H9 (cell line): Measurements from ENCODE around the gene MAPK13. TPM values are rescaled to one million over a fixed set of nuclear protein-coding genes. Genes with fewer than 3 reads are reported as not detected.

Experiments
- DNase-seq: peaks from one replicate; pipeline ENCODE4 v3.0.0-alpha.2; 2017
- H2AFZ ChIP-seq: one replicate; pipeline ENCODE4 v1.6.1; 2013; ENCODE audit warnings: mild to moderate bottlenecking, low read length, control low read depth, moderate library complexity
- H2AK5ac ChIP-seq: 2 replicates; pipeline ENCODE4 v1.6.1; 2013; ENCODE audit warnings: low read length, control low read depth, mixed read lengths; ENCODE audit not compliant: insufficient read length
- H2BK120ac ChIP-seq: one replicate; pipeline ENCODE4 v1.6.1; 2013; ENCODE audit warnings: low read depth, mild to moderate bottlenecking, low read length, control low read depth, inconsistent platforms; ENCODE audit not compliant: poor library complexity, severe bottlenecking
- H2BK12ac ChIP-seq: 2 replicates; pipeline ENCODE4 v1.6.1; 2013; ENCODE audit warnings: low read length, control low read depth, mixed read lengths, low read depth; ENCODE audit not compliant: insufficient read length
- H2BK15ac ChIP-seq: 2 replicates; pipeline ENCODE4 v1.6.1; 2013; ENCODE audit warnings: low read depth, low read length, control low read depth
- H2BK20ac ChIP-seq: one replicate; pipeline ENCODE4 v1.6.1; 2013; ENCODE audit warnings: low read depth, mild to moderate bottlenecking, low read length, control low read depth, inconsistent platforms; ENCODE audit not compliant: poor library complexity, severe bottlenecking
- H2BK5ac ChIP-seq: 2 replicates; pipeline ENCODE4 v1.6.1; 2013; ENCODE audit warnings: low read length, control low read depth, mixed read lengths; ENCODE audit not compliant: insufficient read length
- H3K14ac ChIP-seq: 2 replicates; pipeline ENCODE4 v1.6.1; 2013; ENCODE audit warnings: low read length, control low read depth; ENCODE audit not compliant: insufficient read depth
- H3K18ac ChIP-seq: 2 replicates; pipeline ENCODE4 v1.6.1; 2013; ENCODE audit warnings: low read depth, mild to moderate bottlenecking, mixed read lengths, low read length, control low read depth; ENCODE audit not compliant: insufficient read length
- H3K23ac ChIP-seq: 2 replicates; pipeline ENCODE4 v1.6.1; 2013; ENCODE audit warnings: low read length, control low read depth, mixed read lengths, low read depth; ENCODE audit not compliant: insufficient read length
- H3K23me2 ChIP-seq: 2 replicates; pipeline ENCODE4 v1.6.1; 2013; ENCODE audit warnings: low read depth, mild to moderate bottlenecking, mixed read lengths, low read length, control low read depth; ENCODE audit not compliant: insufficient read length, poor library complexity, severe bottlenecking
- H3K27ac ChIP-seq: 2 replicates; pipeline ENCODE4 v1.5.1; 2013; ENCODE audit warnings: low read length, control low read depth, mixed read lengths, low read depth; ENCODE audit not compliant: insufficient read length
- H3K27me3 ChIP-seq: 2 replicates; pipeline ENCODE4 v1.6.1; 2013; ENCODE audit warnings: low read length, control low read depth, inconsistent platforms; ENCODE audit not compliant: insufficient read depth
- H3K4ac ChIP-seq: 2 replicates; pipeline ENCODE4 v1.6.1; 2013; ENCODE audit warnings: low read depth, mild to moderate bottlenecking, control low read depth, inconsistent platforms, low read length, moderate library complexity
- H3K4me1 ChIP-seq: 2 replicates; pipeline ENCODE4 v1.6.1; 2013; ENCODE audit warnings: low read length, control low read depth, inconsistent platforms; ENCODE audit not compliant: insufficient read depth
- H3K4me2 ChIP-seq: 2 replicates; pipeline ENCODE4 v1.6.1; 2013; ENCODE audit warnings: low read length, control low read depth, mixed read lengths; ENCODE audit not compliant: insufficient read length, insufficient read depth
- H3K56ac ChIP-seq: 2 replicates; pipeline ENCODE4 v1.6.1; 2013; ENCODE audit warnings: low read depth, mild to moderate bottlenecking, mixed read lengths, low read length, control low read depth; ENCODE audit not compliant: insufficient read length
- H3K79me1 ChIP-seq: 2 replicates; pipeline ENCODE4 v1.6.1; 2013; ENCODE audit warnings: low read depth, mild to moderate bottlenecking, moderate library complexity, low read length, control low read depth, inconsistent platforms; ENCODE audit not compliant: insufficient read depth, poor library complexity, severe bottlenecking
- H3K79me2 ChIP-seq: 2 replicates; pipeline ENCODE4 v1.6.1; 2013; ENCODE audit warnings: low read length, control low read depth, inconsistent platforms; ENCODE audit not compliant: insufficient read depth
- H3K9ac ChIP-seq: 2 replicates; pipeline ENCODE4 v1.6.1; 2013; ENCODE audit warnings: low read length, control low read depth, mixed read lengths; ENCODE audit not compliant: insufficient read length; ENCODE audit errors: extremely low read depth
- H3K9me3 ChIP-seq: one replicate; pipeline ENCODE4 v1.6.1; 2013; ENCODE audit warnings: low read depth, low read length, inconsistent platforms; ENCODE audit not compliant: control insufficient read depth
- H3T11ph ChIP-seq: one replicate; pipeline ENCODE4 v1.6.1; 2013; ENCODE audit warnings: mild to moderate bottlenecking, low read length, control low read depth, inconsistent platforms
- H4K20me1 ChIP-seq: one replicate; pipeline ENCODE4 v1.6.1; 2013; ENCODE audit not compliant: control insufficient read depth, insufficient read length, insufficient read depth
- H4K5ac ChIP-seq: 2 replicates; pipeline ENCODE4 v1.6.1; 2013; ENCODE audit warnings: low read depth, mild to moderate bottlenecking, mixed read lengths, low read length, control low read depth; ENCODE audit not compliant: insufficient read length
- H4K8ac ChIP-seq: replicated peaks from 2 replicates; pipeline ENCODE4 v1.6.1; 2013; ENCODE audit warnings: low read length, control low read depth, mixed read lengths, low read depth; ENCODE audit not compliant: insufficient read length
- H4K91ac ChIP-seq: 2 replicates; pipeline ENCODE4 v1.6.1; 2013; ENCODE audit warnings: low read depth, mild to moderate bottlenecking, moderate library complexity, mixed read lengths, low read length, control low read depth; ENCODE audit not compliant: insufficient read length
- H3K27ac Mint-ChIP-seq, 3 experiments: 2 replicates in 2 of 3; 3 replicates in 1 of 3; pipeline ENCODE4 v1.8.0; 2020 to 2021; ENCODE audit warnings: mixed read lengths in 3 of 3, mild to moderate bottlenecking in 1 of 3, moderate library complexity in 1 of 3
- H3K27me3 Mint-ChIP-seq: 2 replicates; pipeline ENCODE4 v1.8.0; 2021; ENCODE audit warnings: low read depth, mild to moderate bottlenecking, moderate library complexity, mixed read lengths
- H3K36me3 Mint-ChIP-seq, 3 experiments: 2 replicates in 2 of 3; 3 replicates in 1 of 3; pipeline ENCODE4 v1.8.0; 2020 to 2021; ENCODE audit warnings: low read depth in 3 of 3, mixed read lengths in 3 of 3; ENCODE audit not compliant: insufficient read depth in 1 of 3
- H3K4me1 Mint-ChIP-seq, 2 experiments: 2 replicates each; pipeline ENCODE4 v1.8.0; 2020; ENCODE audit warnings: mixed read lengths in 2 of 2
- H3K4me3 Mint-ChIP-seq, 2 experiments: 2 replicates in 1 of 2; 3 replicates in 1 of 2; pipeline ENCODE4 v1.8.0; 2020 to 2021; ENCODE audit warnings: mild to moderate bottlenecking in 2 of 2, mixed read lengths in 2 of 2, moderate library complexity in 1 of 2
- H3K9me3 Mint-ChIP-seq, 2 experiments: 2 replicates in 1 of 2; 3 replicates in 1 of 2; pipeline ENCODE4 v1.8.0; 2020; ENCODE audit warnings: mild to moderate bottlenecking in 2 of 2, mixed read lengths in 2 of 2, moderate library complexity in 1 of 2
- CTCF ChIP-seq: fragments of 200-600 bp; sonication (generic); conservative IDR thresholded peaks from 3 replicates; pipeline ENCODE4 v1.8.0; 2021; ENCODE audit warnings: antibody characterized with exemption, mild to moderate bottlenecking
- total RNA-seq: library from RNA; stranded (reverse); gene quantifications from 2 replicates; pipeline ENCODE4 v1.2.1, GENCODE V29; 2021

MAPK13 gene
- total RNA-seq, 1 experiment from 2014 or later = 18.9 TPM

GRCh38 chr6:36184311-36184710, 54.0 kb downstream of the MAPK13 start:
- Mint-ChIP-seq H3K4me3 (no peak overlapping the region), H3K27me3 (peaks cover 2% of the 10 kb centered on the region), H3K36me3 (peaks cover 0 to 3% (median 0%) of the 10 kb centered on the region in 3 experiments; a peak in 2 of 7 replicates), H3K9me3 (no peaks in the 10 kb centered on the region; a peak in 1 of 5 replicates), H3K4me1 (peaks cover 0 to 4% of the 10 kb centered on the region in 2 experiments; a peak in 1 of 4 replicates), H3K27ac (no peak overlapping the region)
- Histone ChIP-seq H3K27me3 (no peaks in the 10 kb centered on the region), H4K8ac (no peak overlapping the region), H3K56ac (no peak overlapping the region), H4K5ac (no peak overlapping the region), H3K14ac (no peak overlapping the region), H3K9me3 (no peaks in the 10 kb centered on the region), H3K4me1 (no peaks in the 10 kb centered on the region), H3K23ac (no peak overlapping the region), H3K79me1 (no peaks in the 10 kb centered on the region), H2BK12ac (no peak overlapping the region), H3K18ac (no peak overlapping the region), H3K4me2 (no peak overlapping the region), H2BK15ac (no peak overlapping the region), H4K91ac (no peak overlapping the region), H2BK20ac (no peak overlapping the region), H3K23me2 (no peaks in the 10 kb centered on the region), H2BK120ac (no peak overlapping the region), H3K9ac (no peak overlapping the region), H2AFZ (no peak overlapping the region), H3K79me2 (no peaks in the 10 kb centered on the region), H2AK5ac (no peak overlapping the region), H4K20me1 (no peaks in the 10 kb centered on the region), H2BK5ac (no peak overlapping the region), H3K27ac (no peak overlapping the region), H3T11ph (no peak overlapping the region), H3K4ac (no peak overlapping the region)
- TF ChIP-seq CTCF = no peak
- DNase-seq = no peak
